GM04503 (cell line): ENCODE data around the gene LSM2.

Experiments used
- DNase-seq: peaks from one replicate; pipeline ENCODE4 v3.0.0-alpha.2; 2012; ENCODE audit warnings: low read depth

Gene LSM2

DNA sequence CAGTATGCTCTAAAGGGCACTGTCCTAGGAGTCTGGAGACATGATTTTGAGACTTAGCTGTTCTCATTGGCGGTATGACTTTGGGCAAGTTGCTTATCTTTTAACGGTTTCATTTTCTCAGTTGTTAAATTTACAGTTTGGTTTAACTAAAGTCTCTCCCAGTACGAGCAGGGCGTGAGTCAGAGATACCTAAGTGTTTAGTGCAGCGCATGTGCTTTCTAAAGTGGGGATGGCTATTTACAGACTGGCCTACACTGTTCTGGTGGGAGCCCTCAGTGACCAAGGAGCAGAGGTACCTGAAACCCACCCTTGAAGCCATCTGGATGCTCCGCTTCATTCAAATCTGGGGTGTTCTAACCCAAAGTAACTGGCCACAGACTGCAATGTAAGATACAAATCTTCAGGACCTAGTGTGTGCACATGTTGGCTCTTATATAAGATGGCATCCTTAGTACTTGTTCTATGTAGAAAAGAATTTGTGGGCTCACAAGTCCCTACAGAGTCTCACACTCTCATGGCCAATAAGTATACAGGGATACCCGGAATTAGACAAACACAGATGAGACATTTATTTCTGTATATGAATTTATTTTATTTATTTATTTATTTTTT lies 56.2 kb downstream of the LSM2 start:
- DNase-seq = no peak

DNA sequence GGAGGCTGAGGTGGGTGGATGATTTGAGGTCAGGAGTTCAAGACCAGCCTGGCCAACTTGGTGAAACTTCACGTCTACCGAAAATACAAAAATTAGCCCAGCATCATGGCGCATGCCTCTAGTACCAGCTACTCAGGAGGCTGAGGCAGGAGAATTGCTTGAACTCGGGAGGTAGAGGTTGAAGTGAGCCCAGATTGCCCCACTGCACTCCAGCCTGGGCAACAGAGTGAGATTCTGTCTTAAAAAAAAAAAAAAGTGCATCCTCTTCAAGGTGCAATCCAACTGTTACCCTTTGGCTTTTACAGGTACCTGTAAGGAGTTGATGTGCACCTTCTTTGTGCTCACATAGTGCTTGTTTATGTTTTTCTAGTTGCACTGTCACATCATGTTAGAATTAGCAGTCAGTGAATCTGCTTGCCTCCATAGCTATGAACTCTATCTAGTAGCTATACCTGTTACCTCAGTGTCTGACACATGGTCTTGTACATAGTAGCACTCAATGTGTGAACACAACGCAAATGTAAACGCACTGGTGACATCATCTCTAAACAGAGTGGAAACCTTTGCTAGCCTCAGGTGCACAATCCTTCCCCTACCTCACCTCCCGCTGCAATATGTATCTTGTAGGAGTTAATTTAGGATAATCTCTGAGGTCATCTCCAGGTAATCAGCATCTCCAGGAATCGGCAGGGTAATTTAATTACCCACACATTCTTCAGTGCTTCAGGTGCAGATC lies 57.3 kb downstream of the LSM2 start:
- no peak for DNase-seq
